ENCODE results near the gene DPEP2NB. TPM values are rescaled to one million over a fixed set of nuclear protein-coding genes. Genes with fewer than 3 reads are reported as not detected.
"Not testable (repeated sequence)": the region's sequence is repeated elsewhere in the genome, so short reads cannot be mapped to it uniquely, and the experiment has no call there.

The DPEP2NB gene
- total RNA-seq, 1 experiment from 2014 or later: not detected

DNA sequence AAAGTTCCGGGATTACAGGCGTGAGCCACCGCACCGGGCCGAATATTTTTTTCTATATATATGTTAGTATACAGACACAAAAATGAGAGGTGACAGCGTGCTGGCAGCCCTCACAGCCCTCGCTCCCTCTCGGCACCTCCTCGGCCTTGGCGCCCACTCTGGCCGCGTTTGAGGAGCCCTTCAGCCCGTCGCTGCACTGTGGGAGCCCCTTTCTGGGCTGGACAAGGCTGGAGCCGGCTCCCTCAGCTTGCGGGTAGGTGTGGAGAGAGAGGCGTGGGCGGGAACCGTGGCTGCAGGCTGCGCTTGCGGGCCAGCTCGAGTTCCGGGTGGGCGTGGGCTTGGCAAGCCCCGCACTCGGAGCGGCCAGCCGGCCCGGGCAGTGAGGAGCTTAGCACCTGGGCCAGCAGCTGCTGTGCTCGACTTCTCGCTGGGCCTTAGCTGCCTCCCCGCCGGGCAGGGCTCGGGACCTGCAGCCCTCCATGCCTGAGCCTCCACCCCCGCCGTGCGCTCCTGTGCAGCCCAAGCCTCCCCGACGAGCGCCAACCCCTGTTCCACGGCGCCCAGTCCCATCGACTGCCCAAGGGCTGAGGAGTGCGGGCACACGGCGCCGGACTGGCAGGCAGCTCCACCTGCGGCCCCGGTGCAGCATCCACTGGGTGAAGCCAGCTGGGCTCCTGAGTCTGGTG is 33.6 kb downstream of the DPEP2NB start:
- DNase-seq (ENCODE audit: low read depth): no peak

DNA sequence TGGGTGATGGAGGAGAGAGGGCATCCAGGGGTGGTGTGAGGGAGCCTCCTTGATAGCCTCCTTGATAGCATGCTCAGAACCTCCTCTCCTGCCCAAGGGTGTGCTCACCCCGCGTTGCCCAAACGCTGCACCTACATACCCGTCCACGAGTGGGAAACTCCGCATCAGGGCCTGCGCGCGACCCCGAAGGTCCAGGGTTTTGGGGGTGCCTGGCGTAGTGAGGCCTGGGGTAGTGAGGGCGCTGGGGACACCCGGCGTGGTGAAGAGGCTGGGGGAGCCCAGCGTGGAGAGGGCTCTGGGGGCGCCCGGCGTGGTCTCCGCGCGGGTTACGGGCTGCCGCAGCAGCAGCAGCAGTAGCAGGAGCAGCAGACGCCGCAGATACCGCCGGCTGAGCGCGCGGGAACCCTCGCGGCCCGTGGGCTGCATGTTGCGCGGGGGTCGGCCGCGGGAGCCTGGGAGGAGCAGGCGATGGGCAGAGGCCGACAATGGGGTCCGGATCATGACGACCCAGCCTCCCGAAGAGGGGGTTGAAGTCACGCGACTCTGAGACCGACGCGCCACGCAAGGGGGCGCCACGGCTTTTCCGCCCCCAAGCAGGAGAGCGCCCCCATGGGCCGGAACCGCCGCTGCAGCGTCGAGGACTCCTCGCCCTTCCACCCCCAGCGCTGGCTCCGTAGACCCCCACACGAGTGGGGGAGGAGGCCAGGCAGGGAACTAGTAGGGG is 35.6 kb downstream of the DPEP2NB start, which contains the start of gene DPEP3:
Gene DPEP3, minus strand, starts transcription at position 545 of the 724 bp plus-strand sequence. Its CDS starts 119 bp downstream, at position 426.
- DNase-seq (ENCODE audit: low read depth): no peak

DNA sequence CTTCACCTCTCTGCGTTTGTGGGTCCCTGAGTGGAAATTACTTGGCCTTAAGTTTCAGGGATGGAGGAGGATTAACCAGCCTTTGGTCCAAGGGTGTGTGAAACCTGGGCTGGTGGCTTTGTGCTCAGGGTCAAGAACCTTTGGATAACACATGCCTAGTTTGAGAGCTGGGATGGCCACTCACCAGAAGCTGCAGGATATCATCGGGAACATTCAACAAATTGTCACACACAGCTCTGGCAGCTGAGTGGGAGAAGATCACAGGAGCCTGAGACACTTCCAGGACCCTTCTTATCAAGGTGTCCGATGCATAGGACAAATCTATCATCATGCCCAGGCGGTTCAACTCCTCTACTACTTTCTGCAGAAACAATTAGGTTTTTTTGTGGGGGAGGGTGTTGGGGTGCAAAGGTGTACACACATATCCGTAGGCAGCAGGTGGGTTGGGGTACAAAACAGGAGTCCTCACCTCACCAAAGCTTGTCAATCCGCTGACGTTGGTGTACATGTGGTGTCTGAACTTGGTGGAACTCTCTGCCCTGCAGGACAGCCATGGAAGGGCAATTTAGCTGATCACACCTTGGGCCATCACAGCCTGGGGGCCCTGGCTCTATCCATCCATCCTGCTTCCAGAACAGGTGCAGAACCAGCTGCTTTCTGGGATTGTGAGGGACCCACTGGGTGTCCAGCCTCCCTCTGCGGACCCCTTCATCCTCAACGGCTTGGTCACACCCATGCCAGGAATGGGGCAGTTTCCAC is 38.1 kb downstream of the DPEP2NB start:
- no peak for DNase-seq (ENCODE audit: low read depth)

DNA sequence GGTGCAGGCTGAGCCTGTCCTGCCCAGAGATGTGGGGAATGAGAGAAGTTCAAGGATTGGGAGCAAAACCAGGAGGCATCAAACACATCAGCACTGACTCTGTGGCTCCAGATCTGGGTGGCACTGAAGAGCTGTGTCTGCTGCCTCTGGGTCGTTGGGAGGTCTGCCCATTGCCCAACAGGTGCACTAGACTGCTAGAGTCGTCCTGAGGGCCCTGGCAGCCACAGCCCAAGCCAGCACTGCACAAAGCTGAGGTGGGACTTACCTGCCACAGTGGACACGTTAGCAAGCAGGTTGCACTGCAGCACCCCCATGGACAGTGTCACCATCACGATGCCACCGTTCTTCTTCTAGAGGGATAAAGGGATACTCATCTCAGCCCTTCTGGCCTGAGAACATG is 38.7 kb downstream of the DPEP2NB start:
- no peak for DNase-seq (ENCODE audit: low read depth)

DNA sequence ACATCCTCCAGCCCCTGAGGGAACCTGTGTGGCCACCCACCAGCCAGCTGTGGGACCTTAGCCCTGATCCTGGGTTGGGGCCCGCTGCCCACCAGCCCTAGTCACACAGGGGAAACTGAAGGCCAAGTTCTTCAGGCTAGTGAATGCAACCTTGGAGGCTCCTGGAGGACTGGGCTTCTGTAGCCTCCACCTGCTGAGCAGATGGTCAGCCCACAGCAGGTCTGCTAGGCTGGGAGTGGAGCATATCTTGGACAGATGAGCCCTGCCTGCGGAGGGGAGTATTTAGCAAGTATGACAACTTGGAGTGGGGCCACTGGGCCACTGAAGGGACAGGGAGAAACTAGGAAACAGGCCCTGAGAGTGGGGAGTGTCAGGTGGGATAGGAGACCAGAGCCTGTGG is 39.5 kb downstream of the DPEP2NB start:
- DNase-seq (ENCODE audit: low read depth): no peak

DNA sequence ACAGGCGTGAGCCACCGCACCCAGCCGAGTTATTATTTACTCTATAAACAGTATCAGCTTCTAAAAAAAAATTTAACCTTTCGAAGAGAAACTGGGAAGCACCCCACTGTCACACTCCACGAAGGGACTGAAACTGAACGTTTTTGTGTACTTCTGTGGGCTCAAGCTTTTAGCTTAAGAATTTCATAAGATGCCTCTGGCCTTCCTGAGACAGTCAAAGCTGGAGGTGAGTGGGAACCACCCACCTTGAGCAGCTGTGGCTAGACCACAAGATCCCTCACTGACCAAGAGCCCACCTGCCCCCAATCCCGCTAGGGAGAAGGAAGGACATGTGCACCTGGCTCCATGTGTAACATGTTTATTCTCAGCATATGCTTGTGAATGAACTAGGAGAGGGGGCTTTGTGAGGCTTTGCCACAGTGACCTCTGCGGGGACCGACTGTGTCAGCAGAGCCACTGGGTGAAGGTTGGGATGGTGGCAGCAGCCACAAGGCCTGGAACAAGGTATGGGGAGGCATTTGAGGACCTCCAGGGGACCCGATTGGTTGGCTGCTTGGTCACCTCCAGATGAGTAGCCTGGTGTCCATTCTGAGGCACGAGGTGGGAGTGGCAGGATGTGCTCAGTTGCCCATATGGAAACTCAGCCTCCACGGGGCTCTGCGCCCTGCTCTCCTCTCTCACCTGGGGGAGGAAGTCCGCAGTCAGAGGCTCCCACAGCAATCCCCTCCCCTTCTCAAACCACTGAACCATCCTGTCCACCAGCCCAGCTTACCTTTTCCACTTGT is 40.2 kb downstream of the DPEP2NB start:
- DNase-seq (ENCODE audit: low read depth): no peak

DNA sequence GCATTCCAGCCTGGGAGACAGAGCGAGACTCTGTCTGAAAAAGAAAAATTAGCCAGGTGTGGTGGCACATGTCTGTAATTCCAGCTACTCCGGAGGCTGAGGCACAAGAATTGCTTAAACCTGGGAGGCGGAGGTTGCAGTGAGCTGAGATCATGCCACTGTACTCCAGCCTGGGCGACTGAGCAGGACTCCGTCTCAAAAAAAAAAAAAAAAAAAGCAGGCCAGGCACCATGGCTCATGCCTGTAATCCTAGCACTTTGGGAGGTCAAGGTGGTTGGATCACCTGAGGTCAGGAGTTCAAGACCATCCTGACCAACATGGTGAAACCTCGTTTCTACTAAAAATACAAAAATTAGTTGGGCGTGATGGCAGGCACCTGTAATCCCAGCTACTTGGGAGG is 43.4 kb downstream of the DPEP2NB start:
- not testable (repeated sequence) for DNase-seq (ENCODE audit: low read depth)

DNA sequence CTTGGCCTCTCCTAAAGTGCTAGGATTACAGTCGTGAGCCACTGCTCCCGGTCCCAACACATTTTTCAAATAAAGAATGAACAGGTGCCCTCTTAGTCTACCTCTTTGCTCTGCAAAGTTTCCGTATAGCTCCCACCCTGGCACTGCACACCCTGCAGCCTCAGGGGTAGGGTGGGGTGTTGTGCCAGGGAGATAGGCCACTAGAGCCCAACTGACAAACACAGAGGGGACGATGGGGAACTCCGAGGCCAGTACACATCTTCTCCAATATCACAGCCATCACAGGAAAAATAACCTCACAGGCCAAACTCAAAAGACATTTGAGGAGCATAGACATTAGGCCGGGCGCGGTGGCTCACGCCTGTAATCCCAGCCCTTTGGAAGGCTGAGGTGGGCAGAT is 44.6 kb downstream of the DPEP2NB start:
- DNase-seq (ENCODE audit: low read depth): no peak

DNA sequence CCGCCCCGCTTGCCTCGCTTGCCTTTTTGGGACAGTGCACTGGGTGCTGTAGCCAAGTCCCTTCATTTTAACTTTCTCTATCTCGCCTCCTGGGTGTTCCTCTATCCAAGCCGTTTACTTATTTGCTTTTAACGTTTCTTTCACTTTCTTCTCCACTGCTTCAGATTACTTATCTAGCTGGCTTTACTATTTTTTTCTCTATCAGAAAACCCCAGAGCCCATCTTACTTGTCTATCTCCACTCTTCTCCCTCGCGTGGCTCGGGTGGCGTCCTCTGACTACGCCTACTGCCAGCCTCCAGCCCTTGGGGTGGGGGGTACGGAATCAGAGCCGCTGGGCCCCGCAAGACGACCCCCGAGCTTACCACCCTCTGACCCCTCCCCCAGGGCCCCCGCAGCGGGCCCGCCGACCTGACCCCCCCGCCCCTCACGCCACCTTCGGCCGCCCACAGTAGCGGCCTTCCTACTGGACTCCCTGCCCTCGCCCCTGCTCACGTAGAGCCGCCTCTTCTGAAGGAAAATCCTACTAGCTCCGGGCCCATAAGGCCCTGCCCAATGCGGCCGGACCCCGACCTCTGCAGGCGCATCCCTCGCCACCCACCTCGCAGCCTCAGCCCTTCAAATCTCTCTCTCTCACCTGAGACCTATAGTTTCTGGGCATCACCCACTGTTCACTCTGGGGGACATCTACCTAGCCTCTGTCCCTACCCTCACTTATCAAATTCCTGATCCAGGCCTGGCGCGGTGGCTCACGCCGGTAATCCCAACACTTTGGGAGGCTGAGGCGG is 46.3 kb downstream of the DPEP2NB start:
- DNase-seq (ENCODE audit: low read depth): no peak

DNA sequence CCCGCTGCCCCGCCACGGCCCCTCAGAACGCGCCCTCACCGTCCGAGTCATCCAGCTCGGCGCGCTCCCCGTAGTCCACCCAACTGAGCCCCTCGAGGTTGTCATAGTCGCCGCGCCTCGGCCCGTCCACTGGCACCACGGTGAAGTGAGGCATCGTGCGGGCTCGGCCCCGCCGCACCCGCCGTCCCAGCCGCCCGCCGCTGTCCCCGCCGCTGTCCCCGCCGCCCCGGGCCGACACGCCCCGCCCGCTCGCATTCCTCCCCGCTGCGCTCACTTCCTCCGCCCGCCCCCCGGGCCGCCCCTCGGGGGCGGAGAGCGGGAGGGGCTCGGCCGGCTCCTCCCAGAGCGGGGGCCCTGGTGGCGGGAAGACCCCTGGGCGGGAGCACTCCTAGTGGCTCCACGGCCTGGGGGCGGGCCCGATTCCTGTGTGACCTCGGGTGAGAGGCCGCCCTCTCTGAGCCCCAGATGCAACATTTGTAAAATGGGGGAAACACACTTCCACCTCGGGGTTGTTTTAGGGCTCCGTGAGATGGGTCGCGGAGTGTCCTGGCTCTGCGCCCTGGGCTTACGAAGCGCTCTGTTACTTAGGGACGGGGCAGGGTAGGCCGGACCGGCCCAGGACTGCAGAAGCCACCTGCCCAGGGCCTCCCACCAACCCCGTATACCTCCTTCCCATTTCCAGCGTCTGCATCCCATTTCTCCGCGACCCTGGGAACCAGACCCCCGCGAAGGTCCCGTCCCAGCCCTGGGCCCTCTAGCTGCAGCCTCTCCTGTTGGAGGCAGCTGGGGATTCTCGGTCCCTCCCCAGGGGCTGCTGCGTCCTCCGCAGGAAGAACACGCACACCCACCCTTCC is 47.1 kb downstream of the DPEP2NB start, which contains the start of gene SLC12A4:
Gene SLC12A4, minus strand, starts transcription at position 238 of the 854 bp plus-strand sequence. Its CDS starts 84 bp downstream, at position 154.
- DNase-seq (ENCODE audit: low read depth): peak; percentile 86

DNA sequence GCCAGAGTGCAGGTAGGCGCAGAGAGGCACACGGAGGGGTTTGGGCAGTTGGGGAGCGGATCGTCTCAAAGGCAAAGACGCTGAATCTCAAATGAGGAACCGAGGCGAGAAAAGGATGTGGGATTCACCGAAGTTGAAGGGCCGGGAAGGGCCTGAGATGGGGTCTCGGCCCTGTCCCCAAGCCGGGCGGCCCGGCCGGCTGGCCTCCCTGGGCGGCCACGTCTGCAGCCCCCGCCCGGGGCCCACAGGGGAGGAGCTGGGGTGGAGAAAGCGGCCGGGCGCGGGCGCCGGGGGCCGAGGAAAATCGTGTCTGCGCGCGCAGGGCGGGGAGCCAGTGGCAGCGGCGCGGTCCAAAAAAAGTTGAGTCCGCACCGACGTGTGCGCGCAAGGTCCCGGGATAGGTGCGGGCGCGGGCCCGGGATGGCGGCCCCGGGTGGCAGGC is 47.7 kb downstream of the DPEP2NB start:
- DNase-seq (ENCODE audit: low read depth): peak; percentile 47

DNA sequence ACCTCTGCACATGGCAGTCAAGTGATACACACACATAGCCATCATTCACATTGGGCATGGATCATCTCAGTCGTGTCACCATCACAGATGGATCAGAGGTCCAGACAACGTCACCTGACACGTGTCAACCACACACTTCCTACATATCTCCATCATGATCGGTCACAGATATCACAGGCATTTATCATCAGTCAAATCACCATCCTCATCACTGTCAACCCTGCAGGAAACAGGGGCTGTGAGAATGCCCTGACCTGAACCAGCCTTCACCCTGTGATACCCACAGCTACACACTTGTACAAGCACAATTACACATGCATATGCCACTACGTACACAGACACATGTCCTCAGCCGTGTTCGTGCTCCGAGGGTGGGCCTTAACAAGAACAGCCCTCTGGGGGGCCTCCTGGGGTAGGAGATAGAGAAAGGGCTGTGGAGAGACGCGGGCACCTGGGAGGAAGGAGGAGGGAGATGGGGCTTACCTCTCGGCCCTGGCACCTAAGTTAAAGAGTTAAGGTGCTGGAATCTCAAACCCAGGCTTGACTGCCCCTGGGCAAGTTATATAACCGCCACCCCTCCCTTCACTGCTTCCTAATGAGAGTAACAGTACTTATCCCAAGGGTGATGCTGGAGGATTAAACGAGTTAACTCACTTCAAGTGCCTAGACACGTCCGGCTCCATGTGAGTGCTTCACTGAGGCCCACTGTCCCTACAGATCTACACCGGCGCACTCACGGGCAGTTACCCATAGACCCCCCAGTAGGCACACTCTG is 48.3 kb downstream of the DPEP2NB start:
- DNase-seq (ENCODE audit: low read depth): peak; percentile 45

DNA sequence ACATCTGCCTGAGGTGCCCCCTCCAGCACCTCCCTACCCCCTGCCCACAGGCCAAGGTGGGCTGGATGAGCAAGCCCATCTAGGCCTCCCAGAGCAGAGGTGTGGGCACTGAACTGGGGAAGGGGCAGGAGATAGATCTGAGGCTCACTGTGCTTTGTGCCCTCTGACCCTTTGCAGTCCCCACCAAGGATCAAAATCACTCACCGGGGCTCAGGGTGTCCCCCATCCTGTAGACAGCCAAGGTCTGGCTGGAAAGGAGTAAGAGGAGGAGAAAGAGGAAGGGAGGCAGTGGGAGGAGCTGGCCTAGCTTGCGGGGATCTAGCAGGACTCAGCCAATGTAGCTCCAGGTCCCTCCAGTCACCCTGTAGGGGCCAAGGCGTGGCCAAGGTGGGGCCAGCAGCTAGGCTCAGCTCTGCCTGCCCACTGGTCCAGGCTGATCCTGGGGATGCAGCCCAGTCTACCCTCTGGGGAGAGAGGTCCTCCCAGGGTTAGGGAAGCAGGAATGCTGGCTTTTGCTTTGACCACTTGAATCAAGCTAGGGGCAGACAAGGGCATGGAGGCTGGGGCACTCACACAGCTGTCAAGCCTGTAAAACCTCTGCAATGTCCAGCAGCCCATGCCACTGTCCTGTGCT is 49.0 kb downstream of the DPEP2NB start:
- peak; percentile 36 for DNase-seq (ENCODE audit: low read depth)

DNA sequence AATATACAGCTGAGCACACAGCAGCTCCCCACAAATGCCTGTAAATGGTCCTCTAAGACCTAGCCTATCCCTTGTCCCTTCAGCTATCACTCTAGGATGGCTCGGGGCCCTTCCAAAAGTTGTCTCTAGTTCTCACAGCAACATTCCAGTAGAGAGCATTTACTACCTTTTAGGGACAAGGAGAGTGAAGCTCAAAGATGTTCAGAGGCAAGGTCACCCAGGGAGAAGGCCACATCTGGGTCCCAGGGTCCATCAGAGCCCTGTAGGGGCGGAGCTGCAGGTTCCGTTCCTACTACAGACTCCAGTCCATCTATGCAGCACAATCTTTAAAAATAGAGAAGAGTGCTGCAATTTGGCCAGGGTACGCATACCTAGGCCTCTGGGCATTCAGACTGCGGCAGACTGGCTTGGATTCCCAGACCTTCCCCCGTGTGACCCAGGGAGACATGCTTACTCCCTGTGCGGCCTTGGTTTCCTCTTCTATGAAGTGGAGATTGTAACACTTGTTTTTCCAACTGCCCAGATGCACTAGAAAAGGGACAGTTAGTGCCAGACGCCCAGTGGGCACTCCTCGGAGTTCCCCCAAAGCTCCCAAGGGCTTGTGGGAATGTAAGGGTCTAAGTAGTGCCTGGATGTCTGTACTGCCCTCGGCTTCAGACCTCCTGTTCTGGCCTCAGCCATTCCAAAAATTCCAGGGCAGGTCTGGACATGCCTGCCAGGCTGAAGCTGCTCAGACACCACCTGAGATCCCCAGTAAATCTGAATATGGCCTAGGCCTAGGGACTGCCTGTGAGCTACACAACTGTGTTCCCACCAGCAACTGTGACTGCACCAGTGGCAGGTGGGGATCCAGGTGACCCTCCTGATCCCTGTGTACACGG is 49.8 kb downstream of the DPEP2NB start:
- DNase-seq (ENCODE audit: low read depth): no peak

DNA sequence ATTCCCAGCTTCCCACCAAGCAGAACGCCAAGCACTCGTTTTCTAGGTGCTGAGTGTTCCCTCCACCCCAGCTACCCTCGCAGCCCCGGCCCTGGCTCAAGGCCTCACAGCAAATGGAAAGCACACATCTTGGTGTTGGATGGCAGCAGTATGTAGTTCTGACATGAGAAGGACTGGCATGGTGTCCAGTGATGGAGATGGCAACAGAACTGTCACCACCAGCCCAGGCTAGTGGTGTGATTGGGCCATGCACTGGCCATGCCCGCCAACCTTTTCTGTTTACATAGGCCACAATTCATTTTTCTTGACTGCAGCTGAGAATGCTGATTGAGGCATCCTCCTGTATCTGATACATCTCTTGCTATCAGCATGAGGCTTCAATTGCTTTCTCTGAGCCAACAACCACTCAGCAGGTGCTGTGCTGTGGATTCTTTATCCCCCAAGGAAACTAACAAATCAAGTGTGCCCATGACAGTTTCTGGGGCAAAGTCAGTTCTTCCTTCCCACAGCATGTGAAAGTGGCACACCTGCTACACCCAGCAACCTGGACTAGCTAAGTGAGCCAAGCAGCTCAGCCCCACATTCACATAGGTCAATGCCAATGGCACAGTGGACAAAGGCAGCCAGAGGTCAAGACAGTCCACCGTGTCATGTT is 51.1 kb downstream of the DPEP2NB start:
- no peak for DNase-seq (ENCODE audit: low read depth)

DNA sequence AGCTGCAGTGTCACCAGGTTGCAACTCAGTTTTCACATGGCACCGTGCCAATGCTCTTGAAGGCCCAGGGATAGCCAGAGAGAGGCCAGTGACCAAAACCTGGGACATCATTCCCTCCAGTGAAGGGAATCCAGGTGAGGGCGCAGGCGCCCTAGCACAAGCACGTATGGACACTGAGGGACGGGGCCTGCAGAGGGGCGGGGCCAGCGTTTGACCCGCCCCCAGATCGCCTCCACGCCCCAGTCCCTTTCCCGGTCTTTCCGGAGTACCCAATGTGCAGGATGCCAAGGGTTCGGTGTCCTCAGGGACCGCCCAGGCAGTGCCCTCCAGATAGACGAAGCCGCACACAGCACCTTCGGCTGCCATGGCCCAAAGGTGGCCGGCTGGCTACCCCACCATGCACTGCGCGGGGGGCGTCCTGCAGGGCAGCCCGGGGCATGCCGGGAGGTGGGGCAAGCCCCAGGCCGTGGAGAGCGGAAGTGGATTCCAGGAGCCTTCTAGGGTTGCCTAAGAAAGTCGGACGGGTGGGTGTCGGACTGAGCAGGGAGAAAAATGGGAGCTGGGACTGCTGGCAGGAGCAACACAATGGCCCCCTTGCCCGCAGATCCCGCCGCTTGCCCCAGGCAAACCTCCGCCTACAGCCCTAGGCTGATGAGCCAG is 51.9 kb downstream of the DPEP2NB start:
- no peak for DNase-seq (ENCODE audit: low read depth)
